NCI-H1694 (cell line): ENCODE data around the gene SF3B6.
"Not testable (repeated sequence)": the region's sequence is repeated elsewhere in the genome, so short reads cannot be mapped to it uniquely, and the experiment has no call there.

ENCODE experiments used
- DNase-seq: peaks from one replicate; lab custom pipeline; 2025; lab: John Stamatoyannopoulos, UW

The SF3B6 gene

GRCh38 chr2:24075915-24076848 is at the start of gene SF3B6:
TSS of gene SF3B6 (minus strand) at chr2:24076326. CDS start at chr2:24076229, 97 bp downstream.
- peak; percentile 99 for DNase-seq

DNA sequence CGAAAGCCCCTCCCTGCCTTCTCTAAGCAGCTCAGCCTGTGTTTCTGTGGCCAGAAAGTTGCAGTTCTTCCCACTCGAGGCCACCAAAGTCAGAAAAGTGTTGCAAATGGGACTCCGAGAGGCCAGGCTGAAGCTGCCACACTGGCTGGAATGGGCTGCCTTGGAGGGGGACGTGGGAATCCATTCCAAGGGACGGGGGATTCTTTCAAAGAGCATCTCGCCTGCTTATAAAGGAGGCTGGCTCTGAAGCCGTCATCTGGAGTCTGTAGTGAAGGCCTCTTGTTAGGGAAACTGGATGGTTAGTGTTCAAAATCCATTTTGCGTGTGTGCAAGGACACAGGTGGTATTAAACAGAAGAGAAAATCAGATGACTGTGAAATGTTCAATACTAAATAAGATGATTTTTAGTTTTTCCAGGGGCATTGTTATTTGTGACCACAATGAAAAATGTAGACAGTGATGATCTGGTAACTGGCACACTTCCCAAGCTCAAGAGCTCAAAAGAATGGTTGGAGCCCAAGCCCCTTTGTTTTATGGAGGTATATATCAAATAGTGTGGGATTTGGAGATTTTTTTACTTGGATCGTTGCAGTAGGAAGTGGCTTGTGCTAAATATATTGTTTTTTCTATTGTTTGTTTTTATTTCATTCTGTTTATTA is 47.9 kb upstream of the SF3B6 start:
- peak; percentile 58 for DNase-seq

GRCh38 chr2:24123195-24123921 is 47.2 kb upstream of the SF3B6 start, which contains the start of the genes FAM228B and PFN4:
TSS of gene FAM228B (plus strand) at chr2:24123469. CDS start at chr2:24124362, 893 bp downstream.
TSS of gene PFN4 (minus strand) at chr2:24123334. CDS start at chr2:24122535, 799 bp downstream.
- DNase-seq = peak; percentile 53

DNA sequence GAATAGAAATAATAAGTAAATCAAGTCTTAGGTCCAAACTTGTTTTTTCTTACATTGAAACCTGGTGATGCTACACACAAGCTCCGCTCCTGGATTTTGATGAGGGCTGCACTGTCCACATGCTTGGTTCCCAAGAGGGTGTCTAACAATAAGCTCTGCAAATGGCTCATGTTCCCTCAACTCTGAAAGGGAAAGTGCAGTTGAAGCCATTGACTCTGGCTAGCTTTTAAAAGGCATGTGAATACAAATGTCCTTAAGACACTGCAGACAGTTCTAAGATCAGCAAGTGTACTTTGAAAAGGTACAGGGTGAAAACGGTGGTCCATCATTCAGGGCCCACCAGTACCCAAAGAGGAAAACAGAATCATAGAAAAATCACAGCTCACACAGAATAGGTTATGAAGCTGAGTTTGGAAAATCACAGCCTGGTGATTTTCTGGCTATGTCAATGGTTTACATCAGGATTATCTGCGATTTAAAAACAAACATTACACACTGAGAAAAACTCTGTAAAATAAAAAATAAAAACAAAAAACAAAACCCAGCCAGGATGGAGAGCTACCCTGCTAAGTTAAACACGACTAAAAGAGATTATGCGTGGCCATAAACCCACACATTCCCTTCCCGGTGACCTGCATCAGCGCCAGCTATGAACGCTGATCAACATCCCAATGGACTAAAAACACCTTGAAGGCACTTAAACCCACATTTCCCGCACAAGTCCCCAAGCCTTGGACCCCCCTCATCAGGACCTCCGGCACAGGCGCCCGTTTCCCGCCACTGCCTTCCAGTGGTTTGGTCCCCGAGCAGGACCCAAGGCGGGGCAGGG is 46.5 kb upstream of the SF3B6 start:
- DNase-seq = no peak

DNA sequence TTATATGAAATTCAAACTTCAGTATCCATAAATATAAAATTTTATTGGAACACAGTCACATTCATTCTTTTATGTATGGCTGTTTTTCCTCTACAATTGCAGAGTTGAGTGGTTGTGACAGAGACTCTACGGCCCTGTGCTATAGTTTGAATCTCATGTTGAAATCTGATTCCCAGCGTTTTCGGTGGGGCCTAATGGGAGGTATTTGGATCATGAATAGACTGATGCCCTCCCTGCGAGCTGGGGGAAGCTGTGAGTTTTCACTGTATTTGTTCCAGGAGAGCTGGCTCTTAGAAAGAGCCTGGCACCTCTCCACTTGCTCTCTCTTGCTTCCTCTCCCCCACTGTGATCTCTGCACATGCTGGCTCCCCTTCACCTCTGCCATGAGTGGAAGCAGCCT is 45.3 kb upstream of the SF3B6 start:
- no peak for DNase-seq

GRCh38 chr2:24121066-24121465 is 44.9 kb upstream of the SF3B6 start:
- DNase-seq = no peak

DNA sequence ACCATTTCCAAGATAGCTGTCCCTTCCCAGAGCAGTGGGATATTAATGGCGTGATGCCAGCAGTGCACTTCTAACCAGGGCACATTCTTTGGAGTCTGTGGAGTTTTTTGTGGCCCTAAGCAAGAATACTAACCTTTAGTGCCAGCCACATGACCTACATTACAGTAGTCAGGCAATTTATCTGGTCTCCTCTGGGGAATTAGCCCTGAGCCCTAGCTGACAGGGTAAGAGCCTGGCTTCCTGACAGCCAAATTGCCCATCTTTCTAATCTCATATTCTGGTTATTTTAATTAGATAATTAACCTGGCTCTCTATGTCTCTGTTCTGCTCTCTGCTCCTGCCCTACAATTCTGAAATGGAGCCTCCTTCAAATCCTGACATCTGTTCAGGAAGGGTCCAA is 41.8 kb upstream of the SF3B6 start:
- no peak for DNase-seq

- no peak for DNase-seq
These were observed 38.9 kb upstream of the SF3B6 start for GRCh38 chr2:24115057-24115456.

DNA sequence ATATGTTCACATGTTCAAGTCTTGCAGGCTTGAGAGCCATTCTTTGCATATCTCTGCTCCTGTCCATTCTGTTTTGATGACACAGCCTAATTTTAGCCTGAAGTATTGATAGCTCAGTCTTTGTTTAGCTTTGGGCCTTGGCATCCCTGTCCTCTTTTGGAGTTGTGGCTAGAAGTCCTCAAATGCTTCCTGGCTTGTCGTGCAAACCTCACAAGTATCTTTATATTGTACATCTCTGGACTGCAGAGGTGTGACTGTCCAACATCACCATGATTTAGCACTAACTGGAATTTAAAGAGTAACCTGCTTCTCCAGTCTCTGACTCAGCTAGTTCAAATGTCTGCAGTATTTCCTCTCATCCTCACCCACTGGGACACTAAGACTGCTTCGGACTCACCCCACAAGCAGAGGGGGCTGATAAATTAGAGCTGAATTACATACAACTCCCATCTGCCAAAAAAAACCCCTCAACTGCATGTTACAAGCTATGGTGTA is 35.3 kb upstream of the SF3B6 start:
- no peak for DNase-seq

- DNase-seq = no peak
These were observed 34.7 kb upstream of the SF3B6 start for GRCh38 chr2:24110660-24111303.

- DNase-seq = not testable (repeated sequence)
These were observed 33.3 kb upstream of the SF3B6 start for GRCh38 chr2:24109431-24109830.

DNA sequence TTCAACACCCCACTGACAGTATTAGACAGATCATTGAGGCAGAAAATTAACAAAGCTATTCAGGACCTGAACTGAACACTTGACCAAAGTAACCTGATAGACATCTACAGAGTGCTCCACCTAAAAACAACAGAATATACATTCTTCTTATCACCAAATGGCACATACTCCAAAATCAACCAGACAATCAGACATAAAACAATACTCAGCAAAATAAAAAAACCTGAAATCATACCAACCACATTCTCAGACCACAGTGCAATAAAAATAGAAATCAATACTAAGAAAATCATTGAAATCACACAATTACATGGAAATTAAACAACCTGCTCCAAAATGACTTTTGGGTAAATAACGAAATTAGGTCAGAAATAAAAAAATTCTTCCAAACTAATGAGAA is 31.2 kb upstream of the SF3B6 start:
- no peak for DNase-seq

DNA sequence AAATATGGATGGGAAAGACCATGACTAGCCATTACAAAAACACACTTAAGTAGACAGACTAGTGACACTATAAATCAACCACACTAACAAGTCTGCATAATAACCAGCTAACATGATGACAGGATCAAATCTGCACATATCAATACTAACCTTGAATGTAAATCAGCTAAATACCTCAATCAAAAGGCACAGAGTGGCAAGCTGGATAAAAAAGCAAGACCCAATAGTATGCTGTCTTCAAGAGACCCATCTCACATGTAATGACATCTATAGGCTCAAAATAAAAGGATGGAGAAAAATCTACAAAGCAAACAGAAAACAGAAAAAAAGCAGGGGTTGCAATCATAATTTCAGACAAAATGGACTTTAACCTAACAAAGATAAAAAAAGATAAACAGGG is 30.7 kb upstream of the SF3B6 start:
- no peak for DNase-seq

DNA sequence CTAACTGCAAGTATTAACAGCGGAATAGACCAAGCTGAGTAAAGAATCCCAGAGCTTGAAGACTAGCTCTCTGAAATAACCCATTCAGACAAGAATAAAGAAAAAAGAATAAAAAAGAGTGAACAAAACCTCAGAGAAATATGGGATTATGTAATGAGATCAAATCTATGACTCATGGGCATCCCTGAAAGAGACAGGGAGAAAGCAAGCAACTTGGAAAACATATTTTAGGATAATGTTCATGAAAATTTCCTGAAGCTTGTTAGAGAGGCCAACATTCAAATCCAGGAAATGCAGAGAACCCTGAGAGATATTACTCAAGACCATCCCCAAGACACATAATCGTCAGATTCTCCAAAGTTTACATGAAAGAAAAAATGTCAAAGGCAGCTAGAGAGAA is 29.7 kb upstream of the SF3B6 start:
- DNase-seq = no peak

GRCh38 chr2:24104906-24105305 is 28.8 kb upstream of the SF3B6 start:
- DNase-seq = no peak

DNA sequence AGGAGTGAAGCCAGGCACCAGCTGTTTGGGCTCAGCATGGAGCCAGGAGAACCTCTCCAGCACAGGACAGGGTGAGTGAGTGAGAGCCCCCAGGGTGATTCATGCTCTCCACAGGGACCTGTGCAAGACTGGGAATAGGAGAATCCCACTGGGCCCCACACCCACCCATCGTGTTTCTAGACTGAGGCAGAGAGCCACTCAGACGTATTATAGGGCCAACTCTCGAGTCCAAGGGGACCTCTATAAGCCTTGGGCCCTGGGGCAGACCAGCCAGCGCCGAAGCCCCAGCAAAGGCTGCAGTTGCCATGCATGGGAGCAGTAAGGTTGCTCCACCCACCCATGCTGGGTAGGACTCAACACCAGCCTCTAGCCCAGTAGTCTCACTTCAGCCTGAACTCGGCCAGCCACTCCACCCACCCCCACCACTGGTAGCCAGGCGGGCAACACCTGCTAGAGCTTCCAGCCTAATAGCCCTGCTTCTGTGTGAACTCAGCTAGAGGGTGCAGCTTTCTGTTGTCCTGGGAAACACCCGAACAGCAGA is 28.1 kb upstream of the SF3B6 start:
- DNase-seq = no peak

DNA sequence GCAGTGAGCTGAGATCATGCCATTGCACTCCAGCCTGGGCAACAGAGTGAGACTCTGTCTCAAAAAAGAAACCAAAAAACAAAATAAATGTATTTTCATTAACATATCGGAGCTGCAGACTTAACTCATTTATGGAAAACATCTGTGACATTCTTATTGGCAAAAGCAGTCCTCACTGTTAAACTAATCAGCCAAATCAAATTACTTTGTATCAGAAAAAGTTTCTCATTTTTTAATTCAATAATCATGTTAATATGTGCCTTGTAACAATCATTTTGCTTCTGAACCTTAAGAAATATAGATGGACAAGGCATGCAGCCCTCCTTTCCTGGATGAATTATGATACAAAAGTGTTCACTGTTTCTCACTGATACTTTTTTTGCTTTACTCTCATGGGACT is 26.6 kb upstream of the SF3B6 start:
- DNase-seq = no peak

DNA sequence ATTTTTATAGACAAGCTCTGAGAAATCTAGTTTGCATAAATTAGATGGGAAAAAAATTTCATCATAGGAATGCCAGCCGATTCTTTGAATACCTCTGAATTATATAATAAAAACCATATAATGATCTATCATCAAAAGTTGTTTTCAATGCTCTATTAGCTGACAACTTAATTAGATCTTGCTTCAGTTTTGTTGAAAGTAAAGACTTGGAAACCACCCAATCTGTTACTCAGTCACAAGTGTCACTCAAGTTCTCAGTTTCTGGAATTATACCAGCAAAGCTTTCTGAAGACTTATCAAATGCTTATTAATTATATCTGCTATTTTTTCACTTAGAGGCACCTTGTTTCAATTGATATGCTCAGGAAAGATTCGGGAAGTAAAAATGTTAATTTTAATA is 25.9 kb upstream of the SF3B6 start:
- no peak for DNase-seq

DNA sequence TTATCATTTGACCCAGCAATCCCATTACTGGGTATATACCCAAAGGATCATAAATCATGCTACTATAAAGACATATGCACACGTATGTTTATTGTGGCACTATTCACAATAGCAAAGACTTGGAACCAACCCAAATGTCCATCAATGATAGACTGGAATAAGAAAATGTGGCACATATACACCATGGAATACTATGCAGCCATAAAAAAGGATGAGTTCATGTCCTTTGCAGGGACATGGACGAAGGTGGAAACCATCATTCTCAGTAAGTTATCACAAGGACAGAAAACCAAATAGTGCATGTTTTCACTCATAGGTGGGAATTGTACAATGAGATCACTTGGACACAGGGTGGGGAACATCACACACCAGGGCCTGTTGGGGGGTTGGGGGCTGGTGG is 24.6 kb upstream of the SF3B6 start:
- not testable (repeated sequence) for DNase-seq

DNA sequence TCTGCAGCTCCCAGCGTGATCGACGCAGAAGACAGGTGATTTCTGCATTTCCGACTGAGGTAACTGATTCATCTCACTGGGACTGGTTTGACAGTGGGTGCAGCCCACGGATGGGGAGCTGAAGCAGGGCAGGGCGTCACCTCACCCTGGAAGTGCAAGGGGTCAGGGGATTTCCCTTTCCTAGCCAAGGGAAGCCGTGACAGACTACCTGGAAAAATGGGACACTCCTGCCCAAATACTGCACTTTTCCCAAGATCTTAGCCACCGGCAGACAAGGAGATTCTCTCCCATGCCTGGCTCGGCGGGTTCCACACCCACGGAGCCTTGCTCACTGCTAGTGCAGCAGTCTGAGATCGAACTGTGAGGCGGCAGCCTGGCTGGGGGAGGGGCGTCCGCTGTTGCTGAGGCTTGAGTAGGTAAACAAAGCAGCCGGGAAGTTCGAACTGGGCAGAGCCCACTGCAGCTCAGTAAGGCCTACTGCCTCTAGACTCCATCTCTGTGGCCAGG is 19.1 kb upstream of the SF3B6 start:
- not testable (repeated sequence) for DNase-seq
